Sigmoid colon (tissue), 7 donors: Measurements from ENCODE around the gene KCNG2. TPM values are rescaled to one million over a fixed set of nuclear protein-coding genes. Genes with fewer than 3 reads are reported as not detected.

ENCODE experiments used
- DNase-seq: peaks from one replicate; pipeline ENCODE4 v3.0.0-alpha.2; 2019
- H3K27ac ChIP-seq, 4 donors: fragments of 200-600 bp; sonication (generic); one replicate each; pipeline ENCODE4 v1.5.1; 2016 to 2019; ENCODE audit warnings: mild to moderate bottlenecking in 1 of 4
- H3K27me3 ChIP-seq, 3 donors: fragments of 200-600 bp; sonication (generic); one replicate each; pipeline ENCODE4 v1.5.1; 2019; ENCODE audit warnings: mild to moderate bottlenecking in 1 of 3
- H3K36me3 ChIP-seq, 4 donors: fragments of 200-600 bp; sonication (generic); one replicate each; pipeline ENCODE4 v1.5.1; 2016 to 2019
- H3K4me1 ChIP-seq, 4 donors: fragments of 200-600 bp; sonication (generic); one replicate each; pipeline ENCODE4 v1.5.1; 2017 to 2019
- H3K4me3 ChIP-seq, 4 donors: fragments of 200-600 bp; sonication (generic); one replicate each; pipeline ENCODE4 v1.5.1; 2017 to 2019; ENCODE audit warnings: mild to moderate bottlenecking in 2 of 4, moderate library complexity in 1 of 4
- H3K9me3 ChIP-seq, 4 donors: fragments of 200-600 bp in 3 of 4; sonication (generic) in 3 of 4; one replicate each; pipeline versions ENCODE4 v1.5.1 to v1.6.1; 2013 to 2019
- CTCF ChIP-seq, 4 experiments: fragments of 450-650 bp in 3 of 4; fragments of 200-600 bp in 1 of 4; IDR thresholded peaks; one replicate each; pipeline ENCODE4 v1.5.1; 2016 to 2019; ENCODE audit warnings: antibody characterized with exemption in 4 of 4, mild to moderate bottlenecking in 3 of 4, moderate library complexity in 2 of 4
- EP300 ChIP-seq, 4 donors: sonication (generic); formaldehyde crosslinking; IDR thresholded peaks; one replicate each; pipeline ENCODE4 v1.6.1; 2017; ENCODE audit warnings: antibody characterized with exemption in 4 of 4
- POLR2A ChIP-seq, 2 donors: fragments of 450-650 bp; IDR thresholded peaks; one replicate each; pipeline ENCODE4 v1.6.1; 2016; ENCODE audit warnings: antibody characterized with exemption in 2 of 2, mild to moderate bottlenecking in 2 of 2, moderate library complexity in 2 of 2
- POLR2AphosphoS5 ChIP-seq, 4 donors: sonication (generic); formaldehyde crosslinking; IDR thresholded peaks; one replicate each; pipeline ENCODE4 v1.6.1; 2017; ENCODE audit warnings: antibody characterized with exemption in 4 of 4
- WGBS, 2 donors: extraction: QIAGEN DNeasy Blood & Tissue Kit; methylation state at CpG; one replicate each; pipeline ENCODE4 v1.1.7; 2013; 5-methylcytosine and 5-hydroxymethylcytosine counted together
- intact Hi-C: fragments of 100-400 bp; cut with DNase I; formaldehyde crosslinking; loops from one replicate; pipeline ENCODE4 v1.15.1; 2023
- polyA plus RNA-seq, 3 donors: library from polyadenylated mRNA; stranded (reverse); fragments of 200-250 nt; gene quantifications; one replicate each; pipeline ENCODE4 v1.2.3, GENCODE V29; 2013
- total RNA-seq, 4 donors: library from RNA; depleted of rRNA; stranded (reverse); fragments of >200 nt; gene quantifications; one replicate each; pipeline ENCODE4 v1.1.0, GENCODE V29; 2016
- donor health status: healthy with polysubstance abuse.
- donor health status: Bipolar disorder and iron deficiency.
- donor health status: healthy.

The KCNG2 gene
- total and polyA plus RNA-seq, 7 donors: 0.15 to 0.41 TPM; not detected in 5

- intact Hi-C loops: no loop called here
- no peaks in the 10 kb centered on the region for H3K9me3 ChIP-seq
- WGBS, 2 donors: 37 to 42% methylated on average over 35 to 36 of the region's 36 CpGs
- H3K27ac ChIP-seq: no peak overlapping the region
- no peaks in the 10 kb centered on the region for H3K4me1 ChIP-seq
- H3K4me3 ChIP-seq: no peak overlapping the region
- DNase-seq: no peak
- TF ChIP-seq POLR2A (IDR thresholded peaks at IDR 0.05): no peak
- TF ChIP-seq EP300 (IDR thresholded peaks at IDR 0.05): no peak
- no peak for TF ChIP-seq CTCF (IDR thresholded peaks at IDR 0.05)
- TF ChIP-seq POLR2AphosphoS5 (IDR thresholded peaks at IDR 0.05): no peak
- no peaks in the 10 kb centered on the region for H3K36me3 ChIP-seq
- H3K27me3 ChIP-seq: peaks cover 0 to 57% (median 35%) of the 10 kb centered on the region in 3 donors
These were observed 75.0 kb downstream of the KCNG2 start for GRCh38 chr18:79872527-79873444.

DNA sequence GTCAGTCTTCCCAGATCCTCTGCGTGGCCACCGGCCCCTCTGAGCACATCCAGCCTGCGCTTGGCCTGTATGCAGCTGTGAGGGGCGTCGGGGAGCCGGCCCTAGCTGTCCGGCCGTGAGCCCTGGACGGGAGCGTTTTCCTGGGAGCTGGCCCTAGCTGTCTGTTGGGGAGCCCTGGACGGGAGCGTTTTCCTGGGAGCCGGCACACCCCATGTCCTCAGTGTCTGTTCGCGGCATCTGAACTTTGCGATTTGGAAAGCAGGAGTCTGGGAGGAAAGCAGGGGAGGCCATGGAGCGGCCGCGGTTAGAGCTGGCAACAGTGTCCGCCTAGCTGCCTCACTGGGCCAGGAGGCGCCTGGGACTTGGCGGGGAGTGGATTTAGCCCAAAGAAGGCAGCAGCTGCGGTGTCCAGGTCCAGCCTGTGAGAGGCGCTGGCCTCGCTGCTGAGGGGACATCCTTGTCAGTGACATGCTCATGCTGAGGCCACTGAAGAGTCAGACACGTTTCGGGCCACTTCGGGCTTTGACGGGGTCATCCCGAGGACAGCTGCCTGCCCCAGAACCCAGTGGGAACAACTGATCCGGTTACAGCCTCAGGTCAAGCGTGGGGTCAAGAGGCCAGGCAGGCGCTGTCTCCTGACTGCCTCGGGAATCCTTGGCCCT lies 75.8 kb downstream of the KCNG2 start:
- Histone ChIP-seq H3K27ac (no peak overlapping the region), H3K9me3 (no peaks in the 10 kb centered on the region), H3K4me3 (no peak overlapping the region), H3K36me3 (no peaks in the 10 kb centered on the region), H3K4me1 (no peaks in the 10 kb centered on the region), H3K27me3 (peaks cover 0 to 57% (median 35%) of the 10 kb centered on the region in 3 donors)
- TF ChIP-seq POLR2AphosphoS5 (IDR thresholded peaks at IDR 0.05): no peak
- TF ChIP-seq POLR2A (IDR thresholded peaks at IDR 0.05): no peak
- no peak for TF ChIP-seq EP300 (IDR thresholded peaks at IDR 0.05)
- no peak for TF ChIP-seq CTCF (IDR thresholded peaks at IDR 0.05)
- 76 to 84% methylated on average over 34 of the region's 34 CpGs for WGBS, 2 donors
- intact Hi-C loops: no loop called here
- no peak for DNase-seq

GRCh38 chr18:79874553-79875530 lies 77.1 kb downstream of the KCNG2 start:
- Histone ChIP-seq H3K36me3 (no peaks in the 10 kb centered on the region), H3K4me1 (no peaks in the 10 kb centered on the region), H3K4me3 (no peak overlapping the region), H3K27ac (no peak overlapping the region), H3K27me3 (peaks cover 0 to 57% (median 35%) of the 10 kb centered on the region in 3 donors), H3K9me3 (no peaks in the 10 kb centered on the region)
- no peak for TF ChIP-seq EP300 (IDR thresholded peaks at IDR 0.05)
- no peak for TF ChIP-seq POLR2A (IDR thresholded peaks at IDR 0.05)
- TF ChIP-seq CTCF (IDR thresholded peaks at IDR 0.05): no peak
- no peak for TF ChIP-seq POLR2AphosphoS5 (IDR thresholded peaks at IDR 0.05)
- 83 to 88% methylated on average over 24 of the region's 24 CpGs for WGBS, 2 donors
- no peak for DNase-seq
- intact Hi-C loops: no loop called here

GRCh38 chr18:79875531-79875919 lies 77.8 kb downstream of the KCNG2 start:
- no peak for DNase-seq
- H3K27me3 ChIP-seq: peaks cover 0 to 57% (median 35%) of the 10 kb centered on the region in 3 donors

More at GRCh38 chr18:79875531-79875919, 77.8 kb downstream of the KCNG2 start:
- Histone ChIP-seq H3K4me3 (no peak overlapping the region), H3K36me3 (no peaks in the 10 kb centered on the region), H3K4me1 (no peaks in the 10 kb centered on the region), H3K27ac (no peak overlapping the region), H3K9me3 (no peaks in the 10 kb centered on the region)
- WGBS, 2 donors: 88 to 90% methylated on average over 15 of the region's 15 CpGs
- TF ChIP-seq POLR2AphosphoS5 (IDR thresholded peaks at IDR 0.05): no peak
- no peak for TF ChIP-seq EP300 (IDR thresholded peaks at IDR 0.05)
- no peak for TF ChIP-seq POLR2A (IDR thresholded peaks at IDR 0.05)
- no peak for TF ChIP-seq CTCF (IDR thresholded peaks at IDR 0.05)
- intact Hi-C loops: no loop called here
